Medulla oblongata (tissue), 1 donor: Measurements from ENCODE around the gene SCN2B.

Experiments used
- DNase-seq: peaks from one replicate; pipeline ENCODE4 v3.0.0-alpha.2; 2015; ENCODE audit errors: extremely low spot score

The SCN2B gene

GRCh38 chr11:118135051-118135795 is 41.2 kb downstream of the SCN2B start:
- DNase-seq: no peak

GRCh38 chr11:118133816-118134215 is 42.6 kb downstream of the SCN2B start:
- no peak for DNase-seq

GRCh38 chr11:118132385-118133151 is 43.9 kb downstream of the SCN2B start:
- DNase-seq: no peak

- no peak for DNase-seq
Observed at GRCh38 chr11:118129471-118130172, 46.8 kb downstream of the SCN2B start.

GRCh38 chr11:118128721-118129470 is 47.5 kb downstream of the SCN2B start:
- peak; percentile 21 for DNase-seq

- no peak for DNase-seq
Observed at GRCh38 chr11:118128310-118128709, 48.1 kb downstream of the SCN2B start.

- DNase-seq: no peak
Observed at GRCh38 chr11:118126082-118126838, 50.2 kb downstream of the SCN2B start.

- no peak for DNase-seq
Observed at GRCh38 chr11:118124929-118125535, 51.4 kb downstream of the SCN2B start.

GRCh38 chr11:118120793-118121192 is 55.6 kb downstream of the SCN2B start:
- DNase-seq: no peak

- DNase-seq: no peak
Observed at GRCh38 chr11:118117790-118118601, 58.4 kb downstream of the SCN2B start.

GRCh38 chr11:118115048-118115447 is 61.4 kb downstream of the SCN2B start:
- DNase-seq: no peak

- no peak for DNase-seq
Observed at GRCh38 chr11:118114266-118114665, 62.2 kb downstream of the SCN2B start.

- no peak for DNase-seq
Observed at GRCh38 chr11:118112711-118113430, 63.6 kb downstream of the SCN2B start.
